H1 (cell line): ENCODE data around the gene HOMER2. TPM values are rescaled to one million over a fixed set of nuclear protein-coding genes. Genes with fewer than 3 reads are reported as not detected.

ENCODE experiments used
- CTCF ChIA-PET: fragments of 300-600 bp; sonication (Branson Sonifier 250); formaldehyde crosslinking; loops from one replicate; lab custom pipeline; 2021; ENCODE audit not compliant: partially characterized antibody; lab: Charles Lee
- POLR2A ChIA-PET: fragments of 300-600 bp; sonication (Branson Sonifier 250); formaldehyde crosslinking; loops from one replicate; lab custom pipeline; 2021; ENCODE audit warnings: inconsistent platforms; ENCODE audit not compliant: partially characterized antibody; lab: Charles Lee
- DNase-seq, 2 experiments: peaks; one replicate each; pipeline versions ENCODE4 v3.0.0 to v3.0.0-alpha.2; 2010 to 2022; ENCODE audit warnings: low spot score in 2 of 2, low read depth in 1 of 2, mixed read lengths in 1 of 2
- FAIRE-seq: peaks from 2 replicates; lab custom pipeline; 2011; peaks lifted over from hg19 to GRCh38; lab: Jason Lieb, UNC
- H2AFZ ChIP-seq: 2 replicates; pipeline ENCODE4 v1.8.1; 2012; ENCODE audit warnings: low read length, inconsistent platforms
- H2AK5ac ChIP-seq: 2 replicates; pipeline ENCODE4 v1.6.1; 2013; ENCODE audit warnings: low read depth, low read length
- H2BK120ac ChIP-seq: replicated peaks from 2 replicates; pipeline ENCODE3; 2013; ENCODE audit warnings: low read depth, low read length, inconsistent platforms
- H2BK12ac ChIP-seq: 2 replicates; pipeline ENCODE4 v1.6.1; 2013; ENCODE audit warnings: low read depth, low read length
- H2BK15ac ChIP-seq: 2 replicates; pipeline ENCODE4 v1.6.1; 2013; ENCODE audit warnings: low read length
- H2BK20ac ChIP-seq: 2 replicates; pipeline ENCODE4 v1.6.1; 2013; ENCODE audit warnings: low read length
- H2BK5ac ChIP-seq: 2 replicates; pipeline ENCODE4 v1.6.1; 2013; ENCODE audit warnings: low read depth, low read length
- H3K14ac ChIP-seq: 2 replicates; pipeline ENCODE4 v1.6.1; 2013; ENCODE audit warnings: inconsistent platforms; ENCODE audit not compliant: insufficient read length
- H3K18ac ChIP-seq: 2 replicates; pipeline ENCODE4 v1.6.1; 2013; ENCODE audit warnings: low read length; ENCODE audit errors: extremely low read depth
- H3K23ac ChIP-seq: 2 replicates; pipeline ENCODE4 v1.6.1; 2013; ENCODE audit warnings: inconsistent platforms; ENCODE audit not compliant: insufficient read length
- H3K23me2 ChIP-seq: 2 replicates; pipeline ENCODE4 v1.6.1; 2013; ENCODE audit warnings: low read depth, low read length
- H3K27ac ChIP-seq: 2 replicates; pipeline ENCODE4 v1.6.1; 2011; ENCODE audit warnings: low read depth, low read length, inconsistent platforms
- H3K27me3 ChIP-seq, 4 experiments: replicated peaks in 1 of 4; 1 replicate in 1 of 4; 2 replicates in 3 of 4; pipeline versions ENCODE4 v1.6.1 to v1.8.1; 2011 to 2013; ENCODE audit warnings: low read length in 3 of 4, mild to moderate bottlenecking in 3 of 4, inconsistent platforms in 2 of 4, mixed read lengths in 2 of 4, moderate library complexity in 1 of 4; ENCODE audit not compliant: control insufficient read depth in 3 of 4, insufficient read depth in 3 of 4; ENCODE audit errors: extremely low read depth in 1 of 4
- H3K36me3 ChIP-seq, 4 experiments: 2 replicates each; pipeline versions ENCODE4 v1.6.1 to v1.8.1; 2011 to 2013; ENCODE audit warnings: mild to moderate bottlenecking in 4 of 4, low read length in 3 of 4, moderate library complexity in 2 of 4, control low read depth in 1 of 4, inconsistent platforms in 1 of 4; ENCODE audit not compliant: insufficient read depth in 4 of 4, control insufficient read depth in 2 of 4
- H3K4ac ChIP-seq: replicated peaks from 2 replicates; pipeline ENCODE3; 2013; ENCODE audit warnings: low read length, low read depth, mixed read lengths, inconsistent platforms; ENCODE audit not compliant: insufficient read length
- H3K4me1 ChIP-seq, 4 experiments: replicated peaks in 1 of 4; 1 replicate in 1 of 4; 2 replicates in 3 of 4; pipeline versions ENCODE4 v1.6.1 to v1.8.1; 2011 to 2013; ENCODE audit warnings: low read length in 3 of 4, inconsistent platforms in 2 of 4, mixed read lengths in 1 of 4; ENCODE audit not compliant: insufficient read depth in 4 of 4, control insufficient read depth in 3 of 4
- H3K4me2 ChIP-seq, 2 experiments: 2 replicates each; pipeline versions ENCODE4 v1.6.1 to v1.8.1; 2011 to 2013; ENCODE audit warnings: low read depth in 2 of 2, low read length in 2 of 2, control low read depth in 1 of 2, inconsistent platforms in 1 of 2, mild to moderate bottlenecking in 1 of 2; ENCODE audit not compliant: insufficient read depth in 1 of 2
- H3K4me3 ChIP-seq, 4 experiments: fragments of 200-600, 300-600 bp in 1 of 4; sonication (generic), shearing (Covaris generic), sonication (Bioruptor Twin) in 1 of 4; 2 replicates each; pipeline versions ENCODE4 v1.5.1 to v1.8.1; 2011 to 2016; ENCODE audit warnings: low read length in 4 of 4, low read depth in 3 of 4, control low read depth in 2 of 4, inconsistent platforms in 2 of 4, mild to moderate bottlenecking in 2 of 4, mixed read lengths in 1 of 4, moderate library complexity in 1 of 4; ENCODE audit not compliant: insufficient read depth in 2 of 4; ENCODE audit errors: extremely low read depth in 1 of 4
- H3K56ac ChIP-seq: replicated peaks from 2 replicates; pipeline ENCODE3; 2013; ENCODE audit warnings: low read depth, mild to moderate bottlenecking, mixed read lengths, low read length, inconsistent platforms; ENCODE audit not compliant: insufficient read length
- H3K79me1 ChIP-seq: 2 replicates; pipeline ENCODE4 v1.6.1; 2013; ENCODE audit warnings: low read depth, low read length, control low read depth
- H3K79me2 ChIP-seq, 2 experiments: 2 replicates each; pipeline versions ENCODE4 v1.6.1 to v1.8.1; 2012 to 2013; ENCODE audit warnings: low read length in 2 of 2, mild to moderate bottlenecking in 2 of 2, inconsistent platforms in 1 of 2; ENCODE audit not compliant: insufficient read depth in 2 of 2, control insufficient read depth in 1 of 2
- H3K9ac ChIP-seq, 4 experiments: replicated peaks in 1 of 4; 1 replicate in 1 of 4; 2 replicates in 3 of 4; pipeline versions ENCODE4 v1.6.1 to v1.8.1; 2011 to 2013; ENCODE audit warnings: low read depth in 3 of 4, low read length in 3 of 4, control low read depth in 2 of 4, mild to moderate bottlenecking in 2 of 4, moderate library complexity in 2 of 4, inconsistent platforms in 1 of 4; ENCODE audit errors: extremely low read depth in 1 of 4
- H3K9me3 ChIP-seq, 2 experiments: 2 replicates each; pipeline versions ENCODE4 v1.6.1 to v1.8.1; 2012 to 2013; ENCODE audit warnings: mild to moderate bottlenecking in 2 of 2, moderate library complexity in 2 of 2, control low read depth in 1 of 2, inconsistent platforms in 1 of 2, low read depth in 1 of 2, low read length in 1 of 2, mixed read lengths in 1 of 2; ENCODE audit not compliant: insufficient read depth in 2 of 2
- H4K20me1 ChIP-seq, 2 experiments: replicated peaks in 1 of 2; 2 replicates each; pipeline versions ENCODE3 to v1.8.1; 2011 to 2013; ENCODE audit warnings: inconsistent platforms in 2 of 2, low read length in 2 of 2, mild to moderate bottlenecking in 1 of 2; ENCODE audit not compliant: insufficient read depth in 2 of 2, control insufficient read depth in 1 of 2
- H4K5ac ChIP-seq: 2 replicates; pipeline ENCODE4 v1.6.1; 2013; ENCODE audit warnings: low read length, low read depth, mixed read lengths, inconsistent platforms; ENCODE audit not compliant: insufficient read length
- H4K8ac ChIP-seq: 2 replicates; pipeline ENCODE4 v1.8.0; 2013; ENCODE audit warnings: mild to moderate bottlenecking, moderate library complexity, low read length, inconsistent platforms; ENCODE audit not compliant: insufficient read depth; ENCODE audit errors: extremely low read depth
- H4K91ac ChIP-seq: replicated peaks from 2 replicates; pipeline ENCODE3; 2013; ENCODE audit warnings: low read length, mixed read lengths, inconsistent platforms; ENCODE audit not compliant: insufficient read length
- TBP ChIP-seq: IDR thresholded peaks from 2 replicates; pipeline ENCODE4 v1.6.1; 2011; ENCODE audit warnings: low read depth, low read length, improper control_type of control experiment
- WGBS, 2 experiments: shearing (Covaris generic) in 1 of 2; methylation state at CpG; one replicate each; pipeline versions ENCODE4 v1.1.6 to v1.1.7; 2013 to 2015; ENCODE audit warnings: low lambda C conversion rate in 2 of 2, mixed read lengths in 2 of 2, inconsistent platforms in 1 of 2, low coverage in 1 of 2, missing lambda C conversion rate in 1 of 2; ENCODE audit not compliant: insufficient replicate concordance in 2 of 2, insufficient coverage in 1 of 2, insufficient read length in 1 of 2; ENCODE audit errors: extremely low coverage in 1 of 2, missing lambda C conversion rate in 1 of 2; 5-methylcytosine and 5-hydroxymethylcytosine counted together
- polyA plus RNA-seq, 7 experiments: library from polyadenylated mRNA; depleted of rRNA in 3 of 7; stranded (reverse) in 5 of 7; unstranded in 2 of 7; fragments of >200 nt in 5 of 7; fragments of 200-250 nt in 2 of 7; gene quantifications; 1 replicate in 5 of 7; 2 replicates in 1 of 7; 4 replicates in 1 of 7; pipeline versions ENCODE4 v1.2.1 to v1.2.3, GENCODE V29; 2011 to 2013; ENCODE audit warnings: missing spikeins in 2 of 7, mixed read lengths in 2 of 7
- total RNA-seq: library from RNA; stranded (reverse); fragmentation: NEBNext Ultra II Directional; extraction: Animal tissue kit (Norgen Biotek cat#: 25700); gene quantifications from 2 replicates; pipeline ENCODE4 v1.2.1, GENCODE V29; 2021

Gene HOMER2
- total and polyA plus RNA-seq, 2 of the 8 experiments (the other 6 are each of a cell fraction or from before 2014, with no cell fraction given): 12.5 to 27.6 TPM

- Histone ChIP-seq H3K23ac (no peak overlapping the region), H3K4ac (no peak overlapping the region), H4K8ac (no peak overlapping the region), H3K14ac (no peak overlapping the region), H3K4me3 (no peak overlapping the region), H3K79me1 (no peaks in the 10 kb centered on the region), H3K4me1 (no peaks in the 10 kb centered on the region), H4K91ac (no peak overlapping the region), H3K36me3 (no peaks in the 10 kb centered on the region), H2BK12ac (no peak overlapping the region), H2BK5ac (no peak overlapping the region), H3K23me2 (no peaks in the 10 kb centered on the region), H2AK5ac (no peak overlapping the region), H4K5ac (no peak overlapping the region), H2BK15ac (no peak overlapping the region), H3K4me2 (no peak overlapping the region), H3K9ac (no peak overlapping the region), H3K56ac (no peak overlapping the region), H2BK120ac (no peak overlapping the region), H3K9me3 (no peaks in the 10 kb centered on the region), H2BK20ac (no peak overlapping the region), H4K20me1 (no peaks in the 10 kb centered on the region), H2AFZ (no peak overlapping the region), H3K79me2 (no peaks in the 10 kb centered on the region), H3K27ac (no peak overlapping the region), H3K18ac (no peak overlapping the region), H3K27me3 (no peaks in the 10 kb centered on the region)
- ChIA-PET CTCF (interaction anchor here (0.6 to 1.3 kb wide), 2 partner anchors 44 to 182 kb away, joined by 3 to 4 read pairs; no protein-coding TSS in a partner anchor), POLR2A (interaction anchor here (1.5 kb wide), 1 partner anchor 23 kb away, joined by 4 read pairs; no protein-coding TSS in a partner anchor)
- DNase-seq: no peak
- 94% methylated on average over 5 of the region's 5 CpGs; no CpG with 5 or more reads in 1 of the 2 experiments for WGBS, 2 experiments
- FAIRE-seq: no peak
- TF ChIP-seq TBP: no peak
Measured at GRCh38 chr15:82878325-82878724, 74.2 kb downstream of the HOMER2 start.
